ENCODE results near the gene TIAL1.
"Not testable (repeated sequence)": the region's sequence is repeated elsewhere in the genome, so short reads cannot be mapped to it uniquely, and the experiment has no call there.

The TIAL1 gene

DNA sequence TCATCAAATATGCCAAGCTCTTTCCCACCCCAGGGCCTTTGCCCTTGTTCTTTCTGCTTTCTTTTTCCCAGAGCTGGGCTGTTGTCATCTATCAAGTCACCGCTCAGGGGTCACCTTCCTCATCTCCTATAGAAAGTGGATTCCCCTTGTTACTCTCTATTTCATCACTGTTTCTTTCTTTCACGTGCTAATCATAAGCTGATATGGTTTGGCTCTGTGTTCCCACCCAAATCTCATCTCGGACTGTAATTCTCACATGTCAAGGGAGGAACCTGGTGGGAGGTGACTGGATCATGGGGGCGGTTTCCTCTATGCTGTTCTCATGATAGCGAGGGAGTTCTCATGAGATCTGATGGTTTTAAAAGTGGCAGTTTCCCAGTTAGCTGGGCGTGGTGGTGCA lies 17.0 kb upstream of the TIAL1 start:
- no peak for DNase-seq

DNA sequence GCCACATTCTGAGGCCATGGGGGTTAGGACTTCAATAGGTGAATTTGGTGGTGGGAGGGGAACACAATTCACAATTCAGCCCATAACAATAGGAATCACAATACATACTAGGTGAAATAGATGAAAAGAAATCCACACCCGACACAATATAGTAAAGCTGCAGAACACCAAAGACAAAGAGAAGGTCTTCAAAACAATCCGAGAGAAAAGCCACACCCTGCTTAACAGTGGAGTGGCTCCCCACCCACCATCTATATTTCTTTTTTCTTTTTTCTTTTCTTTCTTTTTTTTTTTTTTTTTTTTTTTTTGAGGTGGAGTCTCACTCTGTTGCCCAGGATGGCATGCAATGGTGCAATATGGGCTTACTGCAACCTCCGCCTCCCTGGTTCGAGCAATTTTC lies 14.7 kb upstream of the TIAL1 start:
- DNase-seq, result no peak

DNA sequence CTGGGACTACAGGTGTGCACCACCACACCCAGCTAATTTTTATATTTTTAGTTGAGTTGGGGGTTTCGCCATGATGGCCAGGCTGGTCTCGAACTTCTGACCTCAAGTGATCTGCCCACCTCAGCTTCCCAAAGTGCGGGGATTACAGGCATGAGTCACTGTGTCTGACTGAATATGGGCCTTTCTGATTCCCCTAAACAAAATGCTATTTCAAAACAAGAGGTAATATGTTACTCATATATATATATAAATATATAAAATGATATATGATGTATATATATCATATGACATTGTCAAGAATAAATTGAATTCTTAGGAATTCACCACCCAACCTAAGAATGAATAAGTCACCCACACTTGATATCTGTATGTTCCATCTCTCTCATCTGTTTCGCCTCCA lies 12.8 kb upstream of the TIAL1 start:
- no peak for DNase-seq

DNA sequence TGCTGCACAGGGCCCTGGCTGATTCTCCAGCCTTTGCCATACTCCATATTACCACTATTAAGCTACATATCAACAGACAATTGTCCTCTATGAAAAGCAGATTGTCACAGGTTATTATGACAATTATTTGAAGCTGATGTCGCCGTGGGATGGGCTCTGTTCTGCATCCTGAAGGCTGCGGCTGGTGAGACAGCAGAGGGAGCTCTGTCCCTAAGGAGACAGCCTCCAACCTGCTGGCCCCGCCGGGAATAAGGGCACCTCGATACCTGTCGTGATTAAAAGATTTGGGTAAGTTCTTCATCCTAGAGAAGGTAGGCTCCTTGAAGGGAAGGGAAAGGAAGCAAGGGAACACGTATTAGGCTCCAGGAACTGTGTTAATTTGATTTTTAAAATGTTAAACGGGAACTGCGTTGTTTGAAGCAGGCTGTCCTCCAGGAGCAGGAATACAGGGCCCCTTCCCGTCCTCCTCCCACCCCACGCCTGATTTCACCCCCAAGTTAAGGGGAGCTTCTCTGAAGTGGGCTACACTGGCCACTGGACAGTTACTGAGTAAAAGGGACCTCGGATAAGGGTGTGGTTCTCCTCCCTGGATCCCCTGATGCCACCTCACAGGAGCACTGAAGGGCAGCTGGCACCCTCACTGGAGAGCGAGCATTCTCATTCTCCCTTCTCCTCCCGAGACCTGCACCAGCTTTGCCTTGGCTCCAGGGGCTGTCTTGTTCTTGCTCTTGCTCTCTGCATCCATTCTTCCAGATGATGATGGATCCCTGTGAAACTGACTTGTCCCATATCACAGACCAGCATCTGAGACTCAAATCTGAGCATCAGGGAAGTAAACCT lies 11.8 kb upstream of the TIAL1 start:
- DNase-seq, result no peak

DNA sequence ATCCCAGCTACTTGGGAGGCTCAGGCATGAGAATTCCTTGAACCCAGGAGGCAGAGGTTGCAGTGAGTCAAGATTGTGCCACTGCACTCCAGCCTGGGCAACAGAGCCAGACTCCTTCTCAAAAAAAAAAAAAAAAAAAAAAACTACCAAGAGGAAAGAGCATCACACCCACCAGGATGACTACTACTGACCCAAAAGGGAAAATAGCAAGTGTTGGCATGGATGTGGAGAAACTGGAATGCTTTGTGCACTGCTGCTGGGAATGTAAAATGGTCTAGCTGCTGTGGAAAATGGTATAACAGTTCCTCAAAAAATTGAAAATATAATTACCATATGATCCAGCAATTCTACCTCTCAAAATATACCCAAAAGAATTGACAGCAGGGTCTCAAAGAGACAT lies 7.7 kb upstream of the TIAL1 start:
- DNase-seq, result no peak

DNA sequence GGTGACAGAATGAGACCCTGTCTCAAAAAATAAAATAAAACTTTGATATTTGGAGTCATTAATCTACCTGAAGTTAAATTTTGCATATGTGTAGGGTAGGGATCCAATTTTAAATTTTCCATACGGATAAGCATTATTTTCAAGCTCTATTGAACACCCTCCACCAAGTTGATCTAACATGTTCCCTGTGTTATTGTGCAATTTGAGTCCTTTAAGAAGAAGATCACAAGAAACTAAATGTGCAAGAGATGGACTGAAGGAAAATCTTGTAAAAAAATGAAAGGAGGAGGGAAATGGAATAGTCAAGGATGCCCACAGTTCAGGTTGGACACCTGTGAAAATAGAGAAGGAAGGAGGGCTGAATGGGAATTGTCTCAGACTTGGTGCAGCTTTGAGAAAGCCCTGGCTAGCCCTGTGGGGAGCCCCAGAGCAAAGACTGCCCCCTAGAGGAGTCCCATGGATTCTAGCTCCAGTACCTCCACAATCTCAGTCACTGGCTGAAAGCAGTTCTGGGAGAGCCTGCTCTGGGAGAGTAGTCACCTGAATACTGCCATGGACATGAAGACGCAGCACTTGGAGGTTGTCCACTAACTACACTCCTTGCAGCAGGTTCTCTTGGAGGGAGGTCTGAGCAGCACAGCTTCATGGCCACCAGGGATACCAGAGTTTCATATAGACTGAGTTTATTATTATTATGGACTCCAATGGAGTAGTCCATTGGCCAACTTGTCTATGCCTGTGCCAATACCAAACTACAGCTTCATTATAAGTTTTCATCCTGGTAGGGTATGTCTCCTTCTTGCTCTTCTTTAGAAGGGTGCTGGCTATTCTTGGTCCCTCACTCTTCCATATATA lies 5.7 kb upstream of the TIAL1 start:
- DNase-seq, result no peak

DNA sequence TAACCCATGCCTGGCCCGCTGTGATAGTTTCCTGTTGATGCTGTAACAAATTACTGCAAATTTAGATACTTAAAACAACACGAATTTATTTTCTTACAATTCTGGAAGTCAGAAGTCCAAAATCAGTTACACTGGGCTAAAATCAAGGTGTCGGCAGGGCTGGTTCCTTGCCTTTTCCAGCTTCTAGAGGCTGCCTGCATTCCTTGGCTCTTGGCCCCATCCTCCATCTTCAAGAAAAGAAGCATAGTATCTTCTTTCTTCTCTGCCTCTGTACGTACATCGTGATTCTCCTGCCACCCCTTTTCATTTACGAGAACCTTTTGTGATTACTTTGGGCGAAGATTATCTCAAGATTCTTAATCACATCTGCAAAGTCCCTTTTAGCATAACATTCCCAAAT lies 1.6 kb upstream of the TIAL1 start:
- no peak for DNase-seq

DNA sequence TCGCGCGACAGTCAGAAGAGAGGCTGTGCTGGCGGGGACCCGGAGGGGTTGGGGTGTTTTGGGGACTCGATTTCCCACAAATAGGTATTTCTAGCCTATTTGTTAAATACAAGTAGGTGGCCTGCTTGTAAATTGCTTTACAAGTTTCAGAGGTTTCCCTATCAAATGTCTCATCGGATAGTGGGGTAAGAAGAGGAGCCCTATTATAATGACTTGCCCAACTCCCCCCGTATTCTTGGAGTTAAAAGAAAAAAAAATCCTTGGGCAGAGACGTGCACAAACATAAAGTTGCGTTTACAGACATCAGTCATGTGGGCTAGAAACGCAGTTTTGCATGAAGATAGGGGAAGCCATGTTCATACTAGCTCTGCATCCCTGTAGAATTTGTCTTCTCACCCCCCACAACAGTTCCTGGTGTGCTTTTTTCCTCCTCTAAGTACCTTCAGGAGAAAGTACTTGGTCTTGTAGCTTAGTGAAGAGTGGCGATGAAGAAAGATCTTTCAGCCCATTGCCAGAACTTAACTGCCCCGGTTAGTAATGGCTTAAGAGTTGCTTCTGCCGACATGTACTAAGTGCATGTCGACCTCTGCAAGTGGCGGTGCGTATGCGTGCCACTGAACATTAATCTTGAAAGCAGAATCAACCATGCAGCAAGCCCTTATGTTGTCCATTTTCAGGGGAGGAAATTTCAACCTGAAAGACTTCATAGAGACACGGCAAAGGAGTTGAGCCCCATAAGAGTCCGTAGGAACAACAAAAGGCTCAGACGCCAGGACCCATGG lies 832 bp upstream of the TIAL1 start:
- DNase-seq, result no peak

DNA sequence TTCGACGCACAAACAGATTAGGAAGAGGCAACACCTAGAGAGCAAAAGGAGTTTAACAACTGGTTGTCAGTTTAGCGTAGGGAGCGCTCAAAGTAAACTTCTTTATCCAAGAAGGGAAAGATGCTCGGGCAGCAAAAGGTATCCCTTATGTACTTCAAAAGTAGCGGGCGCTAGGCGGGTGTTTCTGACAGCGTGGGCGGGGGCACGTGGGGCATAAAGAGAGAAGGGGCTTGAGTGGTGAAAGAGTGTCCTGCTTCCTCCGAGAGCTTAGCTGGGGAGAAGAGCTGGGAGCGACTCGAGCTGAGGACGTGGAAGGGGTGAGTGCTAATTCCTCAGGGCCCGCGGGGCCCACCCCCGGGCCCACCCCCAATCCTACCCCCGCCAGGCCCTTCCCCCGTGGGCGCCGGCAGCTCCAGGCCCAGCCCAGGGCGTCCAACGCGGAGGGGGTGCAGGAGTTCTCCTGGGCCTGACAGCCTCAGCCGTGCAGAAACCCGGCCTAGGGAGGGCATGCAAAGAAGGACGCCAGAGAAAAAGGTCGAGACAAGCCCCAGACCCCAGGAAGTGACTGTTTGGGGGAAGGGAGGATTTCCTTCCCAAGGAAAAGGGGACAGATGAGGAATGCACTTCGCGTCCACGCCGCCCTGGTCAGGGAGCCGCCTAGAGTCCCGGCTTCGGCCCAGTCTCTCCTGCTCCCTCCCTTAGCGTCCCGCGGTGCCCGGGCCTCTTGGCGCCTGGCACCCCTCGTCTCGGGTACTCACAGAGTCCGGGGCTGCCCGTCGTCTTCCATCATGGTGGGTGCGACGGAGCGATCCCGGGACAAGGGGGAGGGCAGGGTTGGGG lies 868 bp downstream of the TIAL1 start:
- no peak for DNase-seq

DNA sequence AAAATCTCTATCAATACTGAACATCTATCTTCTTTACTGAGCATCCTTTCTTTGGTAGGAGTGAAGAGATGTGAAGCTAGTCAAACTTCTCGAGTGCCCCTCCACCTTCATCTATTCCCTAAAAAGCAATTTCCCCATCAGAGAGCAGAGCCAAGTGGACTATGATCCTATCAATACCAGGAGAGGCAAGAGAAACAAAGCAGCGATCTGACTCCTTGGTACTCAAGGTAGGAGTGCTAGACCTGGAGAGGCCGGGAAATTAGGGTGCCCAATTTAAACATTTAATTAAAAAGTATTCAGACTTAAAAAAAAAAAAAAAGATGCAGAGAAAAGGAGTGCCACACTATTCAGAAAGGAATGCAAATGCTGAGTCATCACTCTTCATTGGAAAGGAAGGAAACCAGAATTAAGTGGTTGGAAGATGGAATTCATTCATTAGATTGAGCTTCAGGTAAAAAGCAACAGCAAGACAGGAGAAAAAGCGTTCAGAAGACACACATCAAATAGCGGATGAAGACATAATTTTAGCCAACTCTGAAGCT lies 1.6 kb downstream of the TIAL1 start:
- peak; percentile 23 for DNase-seq

DNA sequence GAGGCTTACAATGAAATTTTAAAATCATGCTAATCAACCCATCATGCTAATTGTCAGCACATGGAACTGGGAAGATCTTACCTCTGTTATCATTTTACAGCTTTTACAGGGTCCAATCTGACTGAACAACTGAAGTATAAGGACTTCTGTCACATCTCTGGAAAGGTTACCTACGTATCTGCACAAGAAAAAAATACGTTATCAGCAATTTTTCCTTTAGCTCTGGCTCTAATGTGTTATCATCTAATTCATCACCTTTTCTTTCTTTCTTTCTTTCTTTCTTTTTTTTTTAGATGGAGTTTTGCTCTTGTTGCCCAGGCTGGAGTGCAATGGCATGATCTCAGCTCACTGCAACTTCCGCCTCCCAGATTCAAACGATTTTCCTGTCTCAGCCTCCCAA lies 8.7 kb downstream of the TIAL1 start:
- no peak for DNase-seq

DNA sequence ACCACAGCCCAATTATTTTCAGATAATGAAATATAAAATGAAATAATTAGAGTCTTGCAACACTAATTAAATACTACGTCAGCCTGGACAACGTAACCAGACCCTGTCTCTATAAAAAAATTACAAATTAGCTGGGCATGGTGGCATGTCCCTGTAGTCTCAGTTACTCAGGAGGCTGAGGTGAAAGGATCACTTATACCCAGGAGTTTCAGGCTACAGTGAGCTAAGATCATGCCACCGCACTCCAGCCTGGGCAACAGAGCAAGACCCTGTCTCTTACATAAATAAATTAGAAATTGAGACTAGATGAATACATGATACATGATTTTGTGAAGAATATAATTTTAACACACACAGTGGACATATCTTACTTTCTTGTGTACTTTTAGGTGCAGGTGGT lies 18.4 kb downstream of the TIAL1 start:
- DNase-seq, result no peak

DNA sequence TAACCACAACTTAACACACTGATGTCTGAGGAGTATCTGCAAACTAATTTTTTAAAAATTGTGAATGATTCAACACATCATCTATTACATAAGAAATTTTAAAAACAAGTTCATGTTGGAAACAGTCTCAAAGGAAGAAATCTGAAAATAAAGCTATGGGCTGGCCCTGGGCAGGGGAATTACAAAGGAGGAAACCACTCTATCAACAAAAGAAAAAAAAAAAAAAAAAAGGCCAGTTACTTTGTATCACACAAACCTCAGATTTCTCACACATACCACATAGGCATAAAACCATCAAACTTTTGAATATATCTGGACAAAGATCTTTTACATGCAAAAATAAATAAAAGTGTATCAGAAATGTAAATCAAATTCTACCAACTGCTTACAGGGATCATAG lies 20.8 kb downstream of the TIAL1 start:
- no peak for DNase-seq

DNA sequence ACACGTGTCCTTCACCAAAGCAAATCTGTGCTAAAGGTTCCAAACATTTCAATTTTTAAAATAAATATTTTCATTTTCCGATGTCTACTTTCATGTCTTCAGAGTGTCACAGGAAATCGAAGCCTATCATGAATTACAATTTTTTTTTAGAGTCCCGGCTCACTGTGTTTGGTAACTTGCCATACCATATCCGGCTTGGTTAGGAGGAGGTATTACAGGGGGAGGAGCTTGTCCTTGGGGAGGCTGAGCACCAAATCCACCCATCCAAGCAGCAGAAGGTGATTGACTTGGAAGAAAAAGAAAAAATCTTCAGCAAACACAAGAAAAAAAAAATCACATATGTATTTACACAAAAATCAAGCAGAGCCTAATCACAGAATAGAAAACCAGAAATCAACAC lies 21.3 kb downstream of the TIAL1 start:
- DNase-seq, result no peak

DNA sequence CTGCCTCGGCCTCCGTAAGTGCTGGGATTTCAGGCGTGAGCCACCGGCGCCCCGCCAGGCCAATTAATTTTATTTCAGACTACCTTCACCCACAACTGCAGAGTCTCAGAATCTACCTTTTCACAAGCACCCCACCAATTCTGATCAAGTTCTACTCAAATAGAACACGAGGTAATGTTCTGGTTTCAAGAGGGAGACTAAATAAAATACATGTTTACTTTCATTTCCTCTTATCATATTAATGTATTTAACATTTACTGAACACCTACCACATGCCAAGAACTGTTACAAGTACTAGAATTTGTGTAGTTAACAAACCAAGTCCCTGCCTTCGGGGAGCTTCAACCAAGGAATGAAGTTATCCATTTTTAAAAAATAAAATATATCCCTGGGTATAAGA lies 28.8 kb downstream of the TIAL1 start:
- no peak for DNase-seq

DNA sequence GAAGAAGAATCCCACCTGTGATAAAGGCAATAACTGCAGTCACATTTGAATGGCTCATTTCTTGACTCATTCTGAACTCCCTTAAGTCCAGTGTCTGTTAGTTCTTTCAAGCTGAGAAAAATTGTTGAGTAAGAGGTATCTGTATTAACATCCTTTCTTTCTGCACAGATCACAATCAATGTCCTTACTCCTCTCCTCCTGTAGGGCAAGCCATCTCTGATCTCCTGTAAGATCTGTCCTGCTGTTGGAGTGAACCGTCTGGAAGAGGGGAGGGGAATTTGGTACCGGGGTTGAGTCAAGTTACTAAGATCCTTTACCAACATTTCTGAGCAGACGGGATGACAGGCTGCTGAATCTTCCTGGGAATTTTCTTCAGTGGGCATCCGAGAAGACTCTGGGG lies 34.7 kb downstream of the TIAL1 start:
- DNase-seq, result no peak

DNA sequence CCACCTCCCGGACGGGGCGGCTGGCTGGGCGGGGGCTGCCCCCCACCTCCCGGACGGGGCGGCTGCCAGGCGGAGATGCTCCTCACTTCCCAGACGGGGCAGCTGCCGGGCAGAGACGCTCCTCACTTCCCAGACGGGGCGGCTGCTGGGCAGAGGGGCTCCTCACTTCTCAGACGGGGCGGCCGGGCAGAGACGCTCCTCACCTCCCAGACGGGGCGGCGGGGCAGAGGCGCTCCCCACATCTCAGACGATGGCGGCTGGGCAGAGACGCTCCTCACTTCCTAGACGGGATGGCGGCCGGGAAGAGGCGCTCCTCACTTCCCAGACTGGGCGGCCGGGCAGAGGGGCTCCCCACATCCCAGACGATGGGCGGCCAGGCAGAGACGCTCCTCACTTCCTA lies 37.3 kb downstream of the TIAL1 start:
- not testable (repeated sequence) for DNase-seq

DNA sequence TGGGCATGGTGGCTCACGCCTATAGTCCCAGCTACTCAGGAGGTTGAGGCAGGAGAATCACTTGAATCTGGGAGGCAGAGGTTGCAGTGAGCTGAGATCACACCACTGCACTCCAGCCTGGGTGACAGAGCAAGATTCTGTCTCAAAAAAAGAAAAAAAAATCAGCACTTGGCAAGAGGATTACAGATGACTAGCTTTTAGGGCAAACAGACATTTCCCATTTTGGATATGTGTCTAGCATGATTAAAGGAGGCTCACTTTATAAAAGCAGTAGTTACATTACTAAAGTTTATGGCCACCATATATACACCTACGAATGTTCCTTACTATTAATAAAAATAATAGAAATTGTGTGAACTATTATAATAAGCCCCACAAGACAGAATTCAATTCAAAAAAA lies 40.7 kb downstream of the TIAL1 start:
- not testable (repeated sequence) for DNase-seq

DNA sequence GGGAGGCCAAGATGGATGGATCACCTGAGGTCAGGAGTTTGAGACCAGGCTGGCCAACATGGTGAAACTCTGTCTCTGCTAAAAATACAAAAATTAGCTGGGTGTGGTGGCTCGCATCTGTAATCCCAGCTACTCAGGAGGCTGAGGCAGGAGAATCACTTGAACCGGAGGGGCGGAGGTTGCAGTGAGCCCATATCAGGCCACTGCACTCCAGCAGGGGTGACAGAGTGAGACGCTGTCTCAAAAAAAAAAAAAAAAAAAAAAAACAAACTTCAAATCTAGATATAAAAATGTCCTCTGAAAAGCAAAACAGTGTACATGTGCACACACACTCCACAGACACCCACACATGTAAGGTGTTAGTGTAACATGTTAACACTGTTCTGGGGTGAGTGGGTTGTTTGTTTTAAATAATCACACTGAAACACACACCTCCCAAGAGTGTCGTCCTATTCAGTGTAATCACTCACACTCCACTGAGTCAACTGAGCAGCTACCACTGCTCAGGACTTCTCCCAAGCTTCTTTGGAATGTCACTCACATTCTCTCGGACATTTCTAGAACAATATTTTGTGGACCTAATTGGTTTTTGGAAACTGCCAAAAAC lies 41.5 kb downstream of the TIAL1 start:
- no peak for DNase-seq

DNA sequence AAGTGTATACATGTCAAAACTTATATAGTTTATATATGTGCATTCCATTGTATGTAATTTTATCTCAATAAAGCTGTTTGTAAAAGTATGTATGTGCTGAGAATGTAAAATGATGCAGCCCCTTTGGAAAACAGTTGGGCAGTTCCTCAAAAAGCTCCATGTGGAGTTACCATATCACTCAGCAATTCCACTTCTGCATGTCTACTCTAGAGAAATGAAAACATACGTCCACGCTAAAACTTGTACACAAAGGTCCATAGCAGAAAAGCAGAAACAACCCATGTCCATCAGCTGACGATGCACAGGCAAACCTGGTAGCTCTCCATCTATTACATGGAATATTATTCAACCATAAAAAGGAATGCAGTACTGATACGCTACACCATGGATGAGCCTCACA lies 45.9 kb downstream of the TIAL1 start:
- DNase-seq, result no peak

DNA sequence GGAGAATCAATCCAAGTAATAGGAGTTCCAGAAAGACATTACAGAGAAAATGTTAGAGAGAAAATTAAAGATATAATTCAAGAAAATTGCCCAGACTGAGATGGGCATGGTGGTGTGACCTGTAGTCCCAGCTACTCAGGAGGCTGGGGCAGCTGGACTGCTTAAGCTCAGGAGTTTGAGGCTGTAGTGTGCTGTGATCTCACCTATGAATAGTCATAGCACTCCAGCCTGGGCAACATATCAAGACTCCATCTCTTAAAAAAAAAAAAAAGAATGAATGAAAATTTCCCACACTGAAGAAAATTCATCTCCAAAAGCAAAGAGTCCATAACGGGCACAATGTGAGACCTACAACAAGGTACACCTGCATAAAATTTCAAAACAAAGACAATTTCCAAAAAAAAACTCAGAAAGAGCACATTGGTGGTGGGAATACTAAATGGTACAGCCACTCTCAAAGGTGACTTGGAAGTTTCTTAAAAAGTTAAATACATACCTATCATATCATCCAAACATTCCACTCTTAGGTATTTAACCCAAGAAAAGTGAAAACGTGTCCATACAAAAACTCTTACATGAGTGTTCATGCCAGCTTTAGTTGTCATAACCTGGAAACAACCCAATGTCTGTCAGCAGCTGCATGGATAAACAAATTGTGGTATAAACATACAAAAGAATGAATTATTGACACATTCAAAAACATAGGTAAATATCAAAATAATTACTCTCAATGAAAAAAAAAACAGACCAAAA lies 47.3 kb downstream of the TIAL1 start:
- no peak for DNase-seq
